SHP77 (cell line): Measurements from ENCODE around the gene LBX2.

Source experiments
- DNase-seq, 2 experiments: peaks; one replicate each; lab custom pipeline; 2025; lab: John Stamatoyannopoulos, UW

The LBX2 gene

GRCh38 chr2:74499267-74499939, at the start of gene LBX2:
Gene LBX2 (minus strand): TSS chr2:74499603. CDS start chr2:74499537, 66 bp downstream.
- DNase-seq, result no peak

DNA sequence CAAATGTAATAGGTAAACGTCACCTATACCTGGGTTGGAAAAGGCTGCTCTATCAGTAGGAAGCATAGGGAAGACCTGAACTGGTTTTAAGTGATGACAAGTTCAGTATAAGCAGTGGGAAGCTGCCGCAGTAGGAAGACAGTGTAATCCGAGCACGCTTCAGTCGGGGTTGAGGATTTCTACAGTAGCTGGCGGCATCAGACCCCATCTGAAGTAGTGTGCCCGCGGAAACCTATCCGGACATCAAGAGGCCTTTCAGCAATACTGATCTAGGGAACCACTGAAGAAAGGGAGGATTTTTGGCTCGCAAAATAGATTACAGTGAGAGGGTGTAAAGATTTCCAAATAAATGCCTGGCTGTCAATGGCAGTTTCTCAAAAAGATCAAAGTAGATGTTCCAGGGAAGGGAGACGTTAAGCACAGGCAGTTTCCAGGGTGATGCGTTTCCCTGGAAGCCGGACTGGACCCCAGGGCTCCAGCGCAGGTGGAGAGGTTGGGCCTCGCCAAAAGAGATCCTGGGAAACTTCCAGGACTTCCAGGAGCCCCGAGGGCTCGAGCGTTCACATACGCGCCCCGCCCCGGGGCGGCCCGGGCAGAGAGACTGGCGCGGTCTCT, 49.0 kb upstream of the LBX2 start:
- DNase-seq, result peak; percentile 55 to 67

- DNase-seq, result no peak
Measured at GRCh38 chr2:74546004-74546403, 46.6 kb upstream of the LBX2 start.

GRCh38 chr2:74544634-74545033, 45.2 kb upstream of the LBX2 start:
- peak in 1 of 2 experiments; percentile 7 for DNase-seq

GRCh38 chr2:74542978-74543377, 43.6 kb upstream of the LBX2 start:
- DNase-seq, result no peak

DNA sequence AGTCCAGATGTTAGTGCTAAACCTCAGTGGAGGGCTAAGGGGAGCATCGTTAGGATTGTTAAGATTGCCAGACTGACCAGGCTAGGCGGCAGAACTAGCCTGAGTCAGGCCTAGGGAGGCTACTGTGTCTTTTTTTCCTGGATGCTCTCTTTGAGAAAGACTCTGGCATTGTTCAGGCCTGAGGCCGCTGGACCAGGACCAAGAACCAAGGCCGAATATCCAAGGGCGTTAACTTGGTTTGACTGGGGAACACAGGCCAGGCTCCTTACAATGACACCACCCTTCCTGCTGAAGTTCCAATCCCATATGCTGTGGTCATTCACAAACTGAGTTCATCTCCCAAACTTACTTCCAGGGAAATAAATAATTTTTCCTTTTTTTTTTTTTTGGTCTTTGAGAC, 40.9 kb upstream of the LBX2 start:
- no peak for DNase-seq

- no peak for DNase-seq
Measured at GRCh38 chr2:74538881-74539339, 39.5 kb upstream of the LBX2 start.

DNA sequence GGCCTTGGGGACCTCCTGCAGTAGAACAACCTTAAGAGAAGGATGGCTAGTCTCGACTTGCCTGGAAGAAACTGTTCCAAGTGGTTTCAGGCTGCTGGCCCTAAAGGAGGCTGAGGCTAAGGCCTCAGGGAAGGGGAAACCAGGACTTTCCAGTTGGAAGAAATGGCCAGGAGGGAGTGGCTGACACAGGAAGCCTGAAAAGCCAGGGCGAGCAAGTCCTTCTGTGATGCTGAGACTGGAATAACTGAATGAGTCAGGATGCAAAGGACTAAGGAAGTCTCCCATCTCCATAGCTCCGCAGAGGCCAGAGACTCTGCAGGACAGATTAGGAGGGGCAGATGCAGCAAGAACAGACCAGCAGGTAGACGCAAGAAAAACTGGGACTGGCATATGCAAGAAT, 37.7 kb upstream of the LBX2 start:
- DNase-seq, result no peak

GRCh38 chr2:74536166-74536950, 37.0 kb upstream of the LBX2 start:
- no peak for DNase-seq

GRCh38 chr2:74535440-74535965, 36.1 kb upstream of the LBX2 start:
- DNase-seq, result no peak

- DNase-seq, result no peak
Measured at GRCh38 chr2:74534411-74534810, 35.0 kb upstream of the LBX2 start.

DNA sequence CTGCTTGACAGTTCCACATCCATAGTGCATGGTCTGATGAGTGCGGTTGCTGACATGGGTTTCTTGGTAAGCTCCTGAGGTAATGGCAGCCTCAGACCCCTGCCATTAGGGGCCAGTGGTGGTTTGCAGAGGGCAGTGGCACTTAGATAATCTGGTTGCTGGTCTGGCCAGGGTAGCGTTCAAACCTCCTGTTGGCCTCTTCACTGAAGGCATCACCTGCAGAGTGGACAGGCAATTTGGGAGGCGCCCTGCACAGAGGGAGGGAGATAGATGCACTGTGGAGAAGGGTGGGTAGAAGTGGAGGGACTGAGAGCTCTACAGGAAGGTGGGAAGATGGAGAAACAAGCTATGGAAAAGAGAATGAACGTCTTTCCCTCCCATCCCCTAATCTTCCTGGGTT, 34.1 kb upstream of the LBX2 start:
- DNase-seq, result no peak

- DNase-seq, result no peak
Measured at GRCh38 chr2:74532222-74532621, 32.8 kb upstream of the LBX2 start.

DNA sequence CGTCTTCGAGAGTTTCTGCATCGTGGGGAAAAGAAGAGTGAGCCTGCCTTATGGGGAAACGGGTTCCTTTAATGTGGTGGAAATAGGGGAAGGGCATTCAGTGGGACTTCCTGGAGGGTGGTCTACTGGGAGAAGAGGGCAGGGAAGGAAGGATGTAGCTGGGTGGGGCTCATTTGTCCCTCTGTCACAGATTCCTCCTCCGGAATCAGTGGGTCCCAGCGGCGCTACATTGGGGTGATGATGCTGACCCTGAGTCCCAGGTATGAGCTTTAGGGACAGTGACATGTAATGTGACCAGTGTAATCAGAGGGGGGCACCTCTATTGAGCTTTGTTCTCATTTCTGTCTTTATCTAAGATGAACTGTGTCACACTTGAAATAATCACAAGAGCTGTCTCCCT, 32.3 kb upstream of the LBX2 start:
- no peak for DNase-seq

DNA sequence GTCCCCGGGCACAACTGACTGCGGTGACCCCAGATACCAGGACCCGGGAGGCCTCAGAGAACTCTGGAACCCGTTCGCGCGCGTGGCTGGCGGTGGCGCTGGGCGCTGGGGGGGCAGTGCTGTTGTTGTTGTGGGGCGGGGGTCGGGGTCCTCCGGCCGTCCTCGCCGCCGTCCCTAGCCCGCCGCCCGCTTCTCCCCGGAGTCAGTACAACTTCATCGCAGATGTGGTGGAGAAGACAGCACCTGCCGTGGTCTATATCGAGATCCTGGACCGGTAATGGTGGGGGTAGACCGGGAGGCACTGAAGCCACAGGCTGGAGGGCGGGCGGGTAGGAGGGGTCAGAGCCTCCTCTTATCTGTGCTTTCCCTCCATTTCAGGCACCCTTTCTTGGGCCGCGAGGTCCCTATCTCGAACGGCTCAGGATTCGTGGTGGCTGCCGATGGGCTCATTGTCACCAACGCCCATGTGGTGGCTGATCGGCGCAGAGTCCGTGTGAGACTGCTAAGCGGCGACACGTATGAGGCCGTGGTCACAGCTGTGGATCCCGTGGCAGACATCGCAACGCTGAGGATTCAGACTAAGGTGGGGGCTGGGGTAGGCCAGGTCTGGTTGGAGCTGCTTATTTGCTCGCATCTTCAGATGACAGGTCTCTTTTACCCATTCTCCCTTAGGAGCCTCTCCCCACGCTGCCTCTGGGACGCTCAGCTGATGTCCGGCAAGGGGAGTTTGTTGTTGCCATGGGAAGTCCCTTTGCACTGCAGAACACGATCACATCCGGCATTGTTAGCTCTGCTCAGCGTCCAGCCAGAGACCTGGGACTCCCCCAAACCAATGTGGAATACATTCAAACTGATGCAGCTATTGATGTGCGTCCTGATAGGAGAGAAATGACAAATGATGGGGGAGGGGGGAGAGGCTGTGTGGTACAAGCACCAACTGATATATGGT, 31.1 kb upstream of the LBX2 start:
- no peak for DNase-seq

DNA sequence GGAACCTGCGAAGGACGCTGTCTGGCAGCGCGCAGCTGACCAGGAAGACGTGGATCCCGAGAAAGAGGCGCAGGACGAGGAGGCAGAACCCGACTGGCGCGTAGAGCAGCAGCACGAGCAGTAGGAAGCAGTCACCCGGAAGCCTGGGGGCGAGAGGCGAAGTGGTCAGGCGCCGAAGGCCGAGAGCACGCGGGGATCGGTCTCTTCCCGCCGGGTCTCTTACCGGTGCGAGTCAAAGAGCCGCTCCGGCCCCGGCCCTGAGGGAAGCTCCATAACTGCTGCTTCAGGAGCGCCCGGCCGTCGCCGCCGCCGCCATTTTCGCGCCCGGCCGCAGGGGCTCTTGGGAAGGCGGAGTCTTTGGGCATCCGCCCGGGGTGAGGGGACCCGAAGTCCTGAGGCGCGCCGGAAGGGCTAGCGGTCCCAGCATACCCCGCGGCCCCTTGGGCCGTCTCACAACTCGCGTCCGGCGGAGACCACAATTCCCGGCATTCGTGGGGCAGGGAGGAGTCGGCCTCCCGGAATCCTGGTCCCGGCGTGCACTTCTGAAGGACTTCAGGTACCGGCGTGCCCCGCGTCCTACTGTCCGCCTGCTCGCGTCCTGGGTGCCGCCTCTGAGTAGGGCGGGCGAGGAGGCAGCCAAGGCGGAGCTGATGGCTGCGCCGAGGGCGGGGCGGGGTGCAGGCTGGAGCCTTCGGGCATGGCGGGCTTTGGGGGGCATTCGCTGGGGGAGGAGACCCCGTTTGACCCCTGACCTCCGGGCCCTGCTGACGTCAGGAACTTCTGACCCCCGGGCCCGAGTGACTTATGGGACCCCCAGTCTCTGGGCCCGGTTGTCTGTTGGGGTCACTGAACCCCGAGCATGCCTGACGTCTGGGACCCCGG, 30.2 kb upstream of the LBX2 start, which contains the start of the genes AUP1 and HTRA2:
AUP1 (minus strand) TSS at position 350 of the 882 bp plus-strand sequence; CDS start at position 273, 77 bp downstream.
HTRA2 (plus strand) TSS at position 577 of the 882 bp plus-strand sequence; CDS start at position 651, 74 bp downstream.
- peak; percentile 96 to 98 for DNase-seq

GRCh38 chr2:74528600-74529356, 29.4 kb upstream of the LBX2 start:
- DNase-seq, result no peak

GRCh38 chr2:74527741-74528140, 28.3 kb upstream of the LBX2 start:
- no peak for DNase-seq

- DNase-seq, result no peak
Measured at GRCh38 chr2:74526649-74527230, 27.3 kb upstream of the LBX2 start.
